GM19455 (cell line): ENCODE data around the gene INPP5D.
A peak's percentile ranks its signal among the peaks of the same experiment; 100 is the strongest.
"Not testable (repeated sequence)": the region's sequence is repeated elsewhere in the genome, so short reads cannot be mapped to it uniquely, and the experiment has no call there.

ENCODE experiments used
- ATAC-seq: cut with Tn5 transposase; IDR thresholded peaks from one replicate; pipeline ENCODE4 v1.9.1; 2021; ENCODE audit not compliant: unreplicated experiment

INPP5D gene

GRCh38 chr2:233059797-233060500, at the start of gene INPP5D:
Gene INPP5D (plus strand): TSS chr2:233060342. CDS start chr2:233060479, 137 bp downstream.
- peak; percentile 38 for ATAC-seq

GRCh38 chr2:233010569-233011267, 49.4 kb upstream of the INPP5D start:
- no peak for ATAC-seq

GRCh38 chr2:233011268-233011650, 48.9 kb upstream of the INPP5D start:
- no peak for ATAC-seq

- ATAC-seq: no peak
These were observed 48.4 kb upstream of the INPP5D start for GRCh38 chr2:233011702-233012131.

GRCh38 chr2:233012301-233012971, 47.7 kb upstream of the INPP5D start:
- no peak for ATAC-seq

- ATAC-seq: no peak
These were observed 47.1 kb upstream of the INPP5D start, which contains the start of gene NGEF for GRCh38 chr2:233013027-233013461. Gene NGEF (minus strand): TSS chr2:233013256. CDS start chr2:232974890, 38,366 bp downstream.

- no peak for ATAC-seq
These were observed 46.5 kb upstream of the INPP5D start for GRCh38 chr2:233013650-233014049.

GRCh38 chr2:233015019-233015645, 45.0 kb upstream of the INPP5D start:
- no peak for ATAC-seq

- no peak for ATAC-seq
These were observed 42.2 kb upstream of the INPP5D start for GRCh38 chr2:233017947-233018346.

- ATAC-seq: not testable (repeated sequence)
These were observed 40.5 kb upstream of the INPP5D start for GRCh38 chr2:233019610-233020009.

GRCh38 chr2:233020454-233020853, 39.7 kb upstream of the INPP5D start:
- ATAC-seq: no peak

- ATAC-seq: no peak
These were observed 38.4 kb upstream of the INPP5D start for GRCh38 chr2:233021771-233022170.

- no peak for ATAC-seq
These were observed 37.6 kb upstream of the INPP5D start for GRCh38 chr2:233022561-233022960.

GRCh38 chr2:233023007-233023760, 37.0 kb upstream of the INPP5D start:
- ATAC-seq: no peak

GRCh38 chr2:233023761-233024410, 36.3 kb upstream of the INPP5D start:
- ATAC-seq: no peak

GRCh38 chr2:233025706-233026105, 34.4 kb upstream of the INPP5D start:
- no peak for ATAC-seq

GRCh38 chr2:233026198-233026813, 33.8 kb upstream of the INPP5D start:
- ATAC-seq: no peak

GRCh38 chr2:233029321-233029720, 30.8 kb upstream of the INPP5D start:
- ATAC-seq: no peak
